Measurements from ENCODE around the gene HOXA13.

- TF ChIP-seq CTCF (IDR thresholded peaks at IDR 0.05; ENCODE audit: low read depth, low read length), result no peak
- TF ChIP-seq EZH2phosphoT487 (IDR thresholded peaks at IDR 0.05; ENCODE audit: low read depth), result no peak
Observed at GRCh38 chr7:27162561-27163287, 37.2 kb downstream of the HOXA13 start.
